ENCODE results near the gene LRRC37A.
"Not testable (repeated sequence)": the region's sequence is repeated elsewhere in the genome, so short reads cannot be mapped to it uniquely, and the experiment has no call there.

DNA sequence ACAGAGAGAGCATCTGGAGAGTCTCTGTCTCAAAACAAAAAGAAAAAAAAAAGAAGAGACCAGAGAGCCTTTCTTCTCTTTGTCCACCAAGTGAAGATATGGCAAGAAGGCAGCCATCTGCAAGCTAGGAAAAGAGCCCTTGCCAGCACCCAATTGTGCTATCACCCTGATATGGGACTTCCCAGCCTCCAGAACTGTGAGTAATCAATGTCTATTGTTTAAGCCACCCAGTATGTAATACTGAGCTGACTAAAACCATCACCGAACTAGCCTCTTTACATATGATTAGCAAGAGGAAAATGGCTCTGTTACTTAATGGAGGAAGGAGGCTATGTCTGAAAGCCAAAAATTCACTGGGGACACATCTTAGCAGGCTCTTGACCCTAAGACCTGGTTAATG, 38.6 kb upstream of the LRRC37A start:
- TF ChIP-seq, protein P1, sequence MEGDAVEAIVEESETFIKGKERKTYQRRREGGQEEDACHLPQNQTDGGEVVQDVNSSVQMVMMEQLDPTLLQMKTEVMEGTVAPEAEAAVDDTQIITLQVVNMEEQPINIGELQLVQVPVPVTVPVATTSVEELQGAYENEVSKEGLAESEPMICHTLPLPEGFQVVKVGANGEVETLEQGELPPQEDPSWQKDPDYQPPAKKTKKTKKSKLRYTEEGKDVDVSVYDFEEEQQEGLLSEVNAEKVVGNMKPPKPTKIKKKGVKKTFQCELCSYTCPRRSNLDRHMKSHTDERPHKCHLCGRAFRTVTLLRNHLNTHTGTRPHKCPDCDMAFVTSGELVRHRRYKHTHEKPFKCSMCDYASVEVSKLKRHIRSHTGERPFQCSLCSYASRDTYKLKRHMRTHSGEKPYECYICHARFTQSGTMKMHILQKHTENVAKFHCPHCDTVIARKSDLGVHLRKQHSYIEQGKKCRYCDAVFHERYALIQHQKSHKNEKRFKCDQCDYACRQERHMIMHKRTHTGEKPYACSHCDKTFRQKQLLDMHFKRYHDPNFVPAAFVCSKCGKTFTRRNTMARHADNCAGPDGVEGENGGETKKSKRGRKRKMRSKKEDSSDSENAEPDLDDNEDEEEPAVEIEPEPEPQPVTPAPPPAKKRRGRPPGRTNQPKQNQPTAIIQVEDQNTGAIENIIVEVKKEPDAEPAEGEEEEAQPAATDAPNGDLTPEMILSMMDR (IDR thresholded peaks at IDR 0.05; ENCODE audit: poor library complexity) = not testable (repeated sequence)
- not testable (repeated sequence) for TF ChIP-seq EZH2 (IDR thresholded peaks at IDR 0.05; ENCODE audit: borderline replicate concordance); EZH2phosphoT487 (IDR thresholded peaks at IDR 0.05; ENCODE audit: low read depth, severe bottlenecking, unreplicated experiment)

All from hepatocyte (in vitro differentiated cells).